HepG2 (cell line): Measurements from ENCODE around the gene PPAN. TPM values are rescaled to one million over a fixed set of nuclear protein-coding genes. Genes with fewer than 3 reads are reported as not detected.

Source experiments
- ATAC-seq: fragments of 200-7000 bp; cut with Tn5 transposase; 3 replicates; pipeline ENCODE4 v1.9.1; 2020; ENCODE audit warnings: mild to moderate bottlenecking, moderate library complexity
- BruUV-seq: library from RNA; stranded (reverse); fragments of 400-500 nt; replicated peaks from 2 replicates; lab custom pipeline; 2021; lab: Mats Ljungman, UMichigan
- CTCF ChIA-PET: fragments of 300-600 bp; formaldehyde crosslinking; extraction: SDS; loops from one replicate; lab custom pipeline; 2021; ENCODE audit warnings: low total read pairs, inconsistent platforms, low intra/inter-chr PET ratio; lab: Yijun Ruan, JAX
- POLR2A ChIA-PET: fragments of 350-600 bp; sonication (Branson Sonifier 250); formaldehyde crosslinking; loops from one replicate; lab custom pipeline; 2020; ENCODE audit warnings: antibody characterized with exemption, inconsistent platforms; lab: Yijun Ruan, JAX
- DNase-seq: peaks from one replicate; pipeline ENCODE4 v3.0.0-alpha.2; 2015; ENCODE audit warnings: low spot score
- FAIRE-seq: peaks from 3 replicates; lab custom pipeline; 2011; peaks lifted over from hg19 to GRCh38; lab: Jason Lieb, UNC
- H2AFZ ChIP-seq: one replicate; pipeline ENCODE4 v1.6.1; 2011; ENCODE audit warnings: low read length, inconsistent platforms
- H3K27ac ChIP-seq: fragments of 300-600 bp; 3 replicates; pipeline ENCODE4 v1.8.0; 2011; ENCODE audit warnings: mixed run types, mild to moderate bottlenecking, mixed read lengths, low read length, inconsistent platforms; ENCODE audit not compliant: insufficient read depth; ENCODE audit errors: extremely low read length
- H3K27me3 ChIP-seq, 2 experiments: fragments of 200-600 bp in 1 of 2; 2 replicates in 1 of 2; 3 replicates in 1 of 2; pipeline versions ENCODE4 v1.6.0 to v1.8.0; 2011; ENCODE audit warnings: low read length in 2 of 2, mild to moderate bottlenecking in 2 of 2, moderate library complexity in 2 of 2, inconsistent platforms in 1 of 2; ENCODE audit not compliant: insufficient read depth in 2 of 2, control insufficient read depth in 1 of 2
- H3K36me3 ChIP-seq, 2 experiments: fragments of 200-600 bp in 1 of 2; replicated peaks in 1 of 2; 2 replicates in 1 of 2; 3 replicates in 1 of 2; pipeline versions ENCODE4 v1.5.1 to v1.8.0; 2011; ENCODE audit warnings: low read length in 2 of 2, inconsistent platforms in 1 of 2; ENCODE audit not compliant: insufficient read depth in 2 of 2, control insufficient read depth in 1 of 2
- H3K4me1 ChIP-seq: 2 replicates; pipeline ENCODE4 v1.5.1; 2012; ENCODE audit warnings: low read length, inconsistent platforms; ENCODE audit not compliant: insufficient read depth
- H3K4me2 ChIP-seq: 2 replicates; pipeline ENCODE4 v1.6.0; 2011; ENCODE audit warnings: low read depth, low read length, inconsistent platforms
- H3K4me3 ChIP-seq, 3 experiments: fragments of 200-600 bp in 1 of 3; sonication (generic), shearing (Covaris generic) in 1 of 3; replicated peaks in 1 of 3; 2 replicates each; pipeline ENCODE4 v1.5.1; 2011 to 2016; ENCODE audit warnings: low read length in 3 of 3, inconsistent platforms in 2 of 3, low read depth in 2 of 3, mild to moderate bottlenecking in 2 of 3, control low read depth in 1 of 3, mixed read lengths in 1 of 3; ENCODE audit not compliant: insufficient read depth in 1 of 3
- H3K79me2 ChIP-seq: one replicate; pipeline ENCODE4 v1.6.1; 2011; ENCODE audit warnings: low read length, inconsistent platforms; ENCODE audit not compliant: insufficient read depth
- H3K9ac ChIP-seq: 2 replicates; pipeline ENCODE4 v1.6.0; 2011; ENCODE audit warnings: mild to moderate bottlenecking, low read depth, low read length, inconsistent platforms; ENCODE audit not compliant: insufficient read depth
- H3K9me3 ChIP-seq: 2 replicates; pipeline ENCODE4 v1.5.1; 2012; ENCODE audit warnings: mild to moderate bottlenecking, low read length
- H4K20me1 ChIP-seq: 2 replicates; pipeline ENCODE4 v1.6.0; 2011; ENCODE audit warnings: inconsistent platforms, mild to moderate bottlenecking, low read length, moderate library complexity; ENCODE audit not compliant: insufficient read depth
- CBX5 ChIP-seq: sonication (generic); formaldehyde crosslinking; IDR thresholded peaks from 2 replicates; pipeline ENCODE4 v1.4.0; 2020; ENCODE audit warnings: missing genetic modification reagents, borderline replicate concordance
- DNMT1 ChIP-seq: sonication (generic); formaldehyde crosslinking; IDR thresholded peaks from 2 replicates; pipeline ENCODE4 v1.5.1; 2020; ENCODE audit warnings: mild to moderate bottlenecking, missing genetic modification reagents
- GABPB1 ChIP-seq: IDR thresholded peaks from 2 replicates; pipeline ENCODE4 v1.6.1; 2016; ENCODE audit warnings: mild to moderate bottlenecking, missing genetic modification reagents, moderate library complexity, missing compliant biosample characterization
- GTF3A ChIP-seq: sonication (generic); formaldehyde crosslinking; conservative IDR thresholded peaks from 2 replicates; pipeline ENCODE4 v1.4.0; 2020; ENCODE audit warnings: mild to moderate bottlenecking, missing genetic modification reagents
- NFRKB ChIP-seq: fragments of 450-650 bp; IDR thresholded peaks from 2 replicates; pipeline ENCODE4 v1.6.1; 2017
- PCBP1 ChIP-seq: fragments of 200-400 bp; formaldehyde crosslinking; IDR thresholded peaks from 2 replicates; pipeline ENCODE4 v1.6.1; 2017; ENCODE audit warnings: mild to moderate bottlenecking, low read depth, low read length, borderline replicate concordance
- PHB2 ChIP-seq: fragments of 450-650 bp; IDR thresholded peaks from 2 replicates; pipeline ENCODE4 v1.6.1; 2018; ENCODE audit not compliant: partially characterized antibody
- ZNF33A ChIP-seq: sonication (generic); formaldehyde crosslinking; IDR thresholded peaks from 2 replicates; pipeline ENCODE4 v1.5.1; 2020; ENCODE audit warnings: missing genetic modification reagents, mild to moderate bottlenecking, moderate library complexity, borderline replicate concordance
- ZNF614 ChIP-seq: IDR thresholded peaks from 2 replicates; pipeline ENCODE4 v1.6.1; 2018; ENCODE audit warnings: missing biosample characterization, missing genetic modification reagents, inconsistent platforms, borderline replicate concordance
- WGBS: methylation state at CpG from one replicate; pipeline ENCODE4 v1.1.6; 2017; ENCODE audit warnings: low lambda C conversion rate; 5-methylcytosine and 5-hydroxymethylcytosine counted together
- in situ Hi-C: cut with HindIII; loops from 2 replicates; pipeline ENCODE4 v1.10.0; 2017; ENCODE audit warnings: low pct_unique_long_range_greater_than_20kb; ENCODE audit not compliant: extremely low pct_ligation_motif_present
- intact Hi-C: fragments of 100-400 bp; cut with micrococcal nuclease; formaldehyde crosslinking; loops from one replicate; pipeline ENCODE4 v1.10.0; 2022; ENCODE audit not compliant: unreplicated experiment
- polyA plus RNA-seq, 8 experiments: library from polyadenylated mRNA; depleted of rRNA in 3 of 8; stranded (reverse) in 7 of 8; unstranded in 1 of 8; fragments of >200 nt; fragmentation: Illumina TruSeq in 4 of 8; extraction: Trizol in 4 of 8; gene quantifications; 2 replicates each; pipeline versions ENCODE4 v1.2.1 to v1.2.3, GENCODE V29; 2011 to 2016; ENCODE audit warnings: low read depth in 4 of 8, missing spikeins in 1 of 8, mixed read lengths in 1 of 8; ENCODE audit not compliant: insufficient read depth in 1 of 8
- total RNA-seq, 5 experiments: library from RNA; depleted of rRNA; stranded (reverse); fragments of >200 nt; fragmentation: Illumina TruSeq; extraction: Trizol; gene quantifications; 2 replicates each; pipeline ENCODE4 v1.2.3, GENCODE V29; 2016; ENCODE audit warnings: low read depth in 1 of 5
- TF ChIP-seq, protein P1 (sequence below), 2 experiments: sonication (generic) in 1 of 2; formaldehyde crosslinking in 1 of 2; IDR thresholded peaks; 2 replicates each; pipeline versions ENCODE4 v1.4.0 to v1.6.1; 2018 to 2020; ENCODE audit warnings: missing genetic modification reagents in 2 of 2, borderline replicate concordance in 1 of 2, low read depth in 1 of 2, mild to moderate bottlenecking in 1 of 2, missing biosample characterization in 1 of 2
- TF ChIP-seq, protein P2 (sequence below): conservative IDR thresholded peaks from 2 replicates; pipeline ENCODE4 v1.6.1; 2018; ENCODE audit warnings: missing genetic modification reagents
- TF ChIP-seq, protein P3 (sequence below), 2 experiments: sonication (generic) in 1 of 2; formaldehyde crosslinking in 1 of 2; IDR thresholded peaks; 2 replicates each; pipeline versions ENCODE4 v1.6.1 to v1.9.0; 2014 to 2022; ENCODE audit warnings: antibody characterized with exemption in 1 of 2, borderline replicate concordance in 1 of 2, inconsistent platforms in 1 of 2, low read depth in 1 of 2, missing genetic modification reagents in 1 of 2

The PPAN gene
- total and polyA plus RNA-seq, 2 of the 13 experiments (the other 11 are each of a cell fraction or from before 2014, with no cell fraction given) = 36.2 to 41.9 TPM

DNA sequence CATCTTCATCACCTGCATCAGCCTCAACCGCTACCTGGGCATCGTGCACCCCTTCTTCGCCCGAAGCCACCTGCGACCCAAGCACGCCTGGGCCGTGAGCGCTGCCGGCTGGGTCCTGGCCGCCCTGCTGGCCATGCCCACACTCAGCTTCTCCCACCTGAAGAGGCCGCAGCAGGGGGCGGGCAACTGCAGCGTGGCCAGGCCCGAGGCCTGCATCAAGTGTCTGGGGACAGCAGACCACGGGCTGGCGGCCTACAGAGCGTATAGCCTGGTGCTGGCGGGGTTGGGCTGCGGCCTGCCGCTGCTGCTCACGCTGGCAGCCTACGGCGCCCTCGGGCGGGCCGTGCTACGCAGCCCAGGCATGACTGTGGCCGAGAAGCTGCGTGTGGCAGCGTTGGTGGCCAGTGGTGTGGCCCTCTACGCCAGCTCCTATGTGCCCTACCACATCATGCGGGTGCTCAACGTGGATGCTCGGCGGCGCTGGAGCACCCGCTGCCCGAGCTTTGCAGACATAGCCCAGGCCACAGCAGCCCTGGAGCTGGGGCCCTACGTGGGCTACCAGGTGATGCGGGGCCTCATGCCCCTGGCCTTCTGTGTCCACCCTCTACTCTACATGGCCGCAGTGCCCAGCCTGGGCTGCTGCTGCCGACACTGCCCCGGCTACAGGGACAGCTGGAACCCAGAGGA, 7.9 kb downstream of the PPAN start:
- intact Hi-C loops = no loop called here
- CTCF ChIA-PET = no interaction called here
- TF ChIP-seq, protein P1, sequence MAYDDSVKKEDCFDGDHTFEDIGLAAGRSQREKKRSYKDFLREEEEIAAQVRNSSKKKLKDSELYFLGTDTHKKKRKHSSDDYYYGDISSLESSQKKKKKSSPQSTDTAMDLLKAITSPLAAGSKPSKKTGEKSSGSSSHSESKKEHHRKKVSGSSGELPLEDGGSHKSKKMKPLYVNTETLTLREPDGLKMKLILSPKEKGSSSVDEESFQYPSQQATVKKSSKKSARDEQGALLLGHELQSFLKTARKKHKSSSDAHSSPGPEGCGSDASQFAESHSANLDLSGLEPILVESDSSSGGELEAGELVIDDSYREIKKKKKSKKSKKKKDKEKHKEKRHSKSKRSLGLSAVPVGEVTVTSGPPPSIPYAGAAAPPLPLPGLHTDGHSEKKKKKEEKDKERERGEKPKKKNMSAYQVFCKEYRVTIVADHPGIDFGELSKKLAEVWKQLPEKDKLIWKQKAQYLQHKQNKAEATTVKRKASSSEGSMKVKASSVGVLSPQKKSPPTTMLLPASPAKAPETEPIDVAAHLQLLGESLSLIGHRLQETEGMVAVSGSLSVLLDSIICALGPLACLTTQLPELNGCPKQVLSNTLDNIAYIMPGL (CRISPR knock-in tag; IDR thresholded peaks at IDR 0.05; ENCODE audit: borderline replicate concordance in 1 of 2, low read depth in 1 of 2) = 0 out of 4 replicates have a peak, but pooled peaks of 1 of the 2 experiments have one; percentile 0
- no peak for TF ChIP-seq ZNF33A (CRISPR knock-in tag)
- no peak for TF ChIP-seq CBX5 (CRISPR knock-in tag)
- no peak for TF ChIP-seq GTF3A (CRISPR knock-in tag)
- TF ChIP-seq PCBP1 = no peak
- TF ChIP-seq NFRKB = no peak
- 0 out of 2 replicates have a peak, but pooled peaks have one; percentile 19 for TF ChIP-seq DNMT1 (CRISPR knock-in tag)
- no peak for TF ChIP-seq PHB2
- no peak for TF ChIP-seq GABPB1
- no peak for TF ChIP-seq ZNF614
- TF ChIP-seq, protein P2, sequence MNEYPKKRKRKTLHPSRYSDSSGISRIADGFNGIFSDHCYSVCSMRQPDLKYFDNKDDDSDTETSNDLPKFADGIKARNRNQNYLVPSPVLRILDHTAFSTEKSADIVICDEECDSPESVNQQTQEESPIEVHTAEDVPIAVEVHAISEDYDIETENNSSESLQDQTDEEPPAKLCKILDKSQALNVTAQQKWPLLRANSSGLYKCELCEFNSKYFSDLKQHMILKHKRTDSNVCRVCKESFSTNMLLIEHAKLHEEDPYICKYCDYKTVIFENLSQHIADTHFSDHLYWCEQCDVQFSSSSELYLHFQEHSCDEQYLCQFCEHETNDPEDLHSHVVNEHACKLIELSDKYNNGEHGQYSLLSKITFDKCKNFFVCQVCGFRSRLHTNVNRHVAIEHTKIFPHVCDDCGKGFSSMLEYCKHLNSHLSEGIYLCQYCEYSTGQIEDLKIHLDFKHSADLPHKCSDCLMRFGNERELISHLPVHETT (CRISPR knock-in tag) = no peak
- TF ChIP-seq, protein P3, sequence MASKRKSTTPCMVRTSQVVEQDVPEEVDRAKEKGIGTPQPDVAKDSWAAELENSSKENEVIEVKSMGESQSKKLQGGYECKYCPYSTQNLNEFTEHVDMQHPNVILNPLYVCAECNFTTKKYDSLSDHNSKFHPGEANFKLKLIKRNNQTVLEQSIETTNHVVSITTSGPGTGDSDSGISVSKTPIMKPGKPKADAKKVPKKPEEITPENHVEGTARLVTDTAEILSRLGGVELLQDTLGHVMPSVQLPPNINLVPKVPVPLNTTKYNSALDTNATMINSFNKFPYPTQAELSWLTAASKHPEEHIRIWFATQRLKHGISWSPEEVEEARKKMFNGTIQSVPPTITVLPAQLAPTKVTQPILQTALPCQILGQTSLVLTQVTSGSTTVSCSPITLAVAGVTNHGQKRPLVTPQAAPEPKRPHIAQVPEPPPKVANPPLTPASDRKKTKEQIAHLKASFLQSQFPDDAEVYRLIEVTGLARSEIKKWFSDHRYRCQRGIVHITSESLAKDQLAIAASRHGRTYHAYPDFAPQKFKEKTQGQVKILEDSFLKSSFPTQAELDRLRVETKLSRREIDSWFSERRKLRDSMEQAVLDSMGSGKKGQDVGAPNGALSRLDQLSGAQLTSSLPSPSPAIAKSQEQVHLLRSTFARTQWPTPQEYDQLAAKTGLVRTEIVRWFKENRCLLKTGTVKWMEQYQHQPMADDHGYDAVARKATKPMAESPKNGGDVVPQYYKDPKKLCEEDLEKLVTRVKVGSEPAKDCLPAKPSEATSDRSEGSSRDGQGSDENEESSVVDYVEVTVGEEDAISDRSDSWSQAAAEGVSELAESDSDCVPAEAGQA (IDR thresholded peaks at IDR 0.05; ENCODE audit: low read depth) = no peak
- TF ChIP-seq, protein P3 (CRISPR knock-in tag; IDR thresholded peaks at IDR 0.05; ENCODE audit: borderline replicate concordance) = no peak

More for the DNA sequence above, 7.9 kb downstream of the PPAN start:
- Histone ChIP-seq H3K9ac (no peak overlapping the region), H3K4me3 (no peak overlapping the region), H3K4me2 (no peak overlapping the region), H3K4me1 (peaks cover 24% of the 10 kb centered on the region), H3K27me3 (no peaks in the 10 kb centered on the region; a peak in 1 of 5 replicates), H3K9me3 (no peaks in the 10 kb centered on the region), H3K36me3 (peaks cover 36 to 58% of the 10 kb centered on the region in 2 experiments), H2AFZ (no peak overlapping the region), H3K79me2 (peaks cover 9% of the 10 kb centered on the region), H3K27ac (no peak overlapping the region), H4K20me1 (peaks cover 13% of the 10 kb centered on the region; the same call in 1 of the 2 replicates)
- POLR2A ChIA-PET = interaction anchor here (0.8 to 2.4 kb wide), 3 partner anchors 8 to 92 kb away, joined by 3 to 10 read pairs (median 4); partner anchors contain the start of gene PPAN
- no peak for DNase-seq
- WGBS = 98% methylated on average over 14 of the region's 43 CpGs
- no peak for FAIRE-seq
- in situ Hi-C loops = no loop called here
- ATAC-seq = peak; percentile 16
- BruUV-seq = no TSS peak
